ENCODE measurements around the gene GDF7. TPM values are rescaled to one million over a fixed set of nuclear protein-coding genes. Genes with fewer than 3 reads are reported as not detected.

GDF7 gene
- total RNA-seq, 3 donors from 2014 or later (not counting 1 experiment from before 2014, with no cell fraction given), result 0.02 to 0.10 (median 0.05) TPM

DNA sequence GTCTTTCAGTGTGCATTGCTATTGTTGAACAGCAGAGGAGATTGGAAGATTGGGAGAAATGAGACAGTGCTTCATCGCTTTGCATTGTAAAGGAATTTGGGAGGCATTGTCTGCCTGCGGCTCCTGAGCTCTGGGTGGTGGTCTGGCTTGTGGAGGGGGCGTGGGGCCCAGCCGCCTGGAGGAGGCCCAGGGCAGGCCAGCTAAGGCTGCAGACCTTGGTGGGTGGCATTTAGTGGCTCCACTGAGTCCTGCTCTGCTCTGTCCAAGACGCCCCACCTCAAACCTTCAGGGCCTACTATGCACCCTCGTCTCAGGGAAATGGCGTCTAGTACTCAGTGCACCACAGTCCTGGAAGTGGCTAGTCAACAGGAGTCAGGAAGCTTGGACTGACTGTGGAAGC, 10.4 kb upstream of the GDF7 start:
- no peak for ATAC-seq
- Mint-ChIP-seq H3K36me3 (no peaks in the 10 kb centered on the region), H3K4me1 (peaks cover 7 to 11% of the 10 kb centered on the region in 2 donors), H3K4me3 (no peak overlapping the region), H3K27ac (no peak overlapping the region), H3K9me3 (no peaks in the 10 kb centered on the region), H3K27me3 (ENCODE audit: low read depth in 2 of 2) (peaks cover 33 to 41% of the 10 kb centered on the region in 2 donors)
- no peak overlapping the region for H3K27ac ChIP-seq (ENCODE audit: low read length)
- DNase-seq, result no peak
- peaks cover 1% of the 10 kb centered on the region for H3K27me3 ChIP-seq (ENCODE audit: control insufficient read depth, insufficient read depth, low read length)
- no peaks in the 10 kb centered on the region for H3K9me3 ChIP-seq (ENCODE audit: control insufficient read depth, insufficient read depth, low read length)
- H3K36me3 ChIP-seq (ENCODE audit: control insufficient read depth, insufficient read depth, low read length), result no peaks in the 10 kb centered on the region
- H3K4me1 ChIP-seq (ENCODE audit: control insufficient read depth, insufficient read depth, low read length), result peaks cover 4% of the 10 kb centered on the region
- H3K4me3 ChIP-seq (ENCODE audit: low read length), result no peak overlapping the region
- intact Hi-C loops (cut with micrococcal nuclease), result no loop called here
- TF ChIP-seq, protein P1, sequence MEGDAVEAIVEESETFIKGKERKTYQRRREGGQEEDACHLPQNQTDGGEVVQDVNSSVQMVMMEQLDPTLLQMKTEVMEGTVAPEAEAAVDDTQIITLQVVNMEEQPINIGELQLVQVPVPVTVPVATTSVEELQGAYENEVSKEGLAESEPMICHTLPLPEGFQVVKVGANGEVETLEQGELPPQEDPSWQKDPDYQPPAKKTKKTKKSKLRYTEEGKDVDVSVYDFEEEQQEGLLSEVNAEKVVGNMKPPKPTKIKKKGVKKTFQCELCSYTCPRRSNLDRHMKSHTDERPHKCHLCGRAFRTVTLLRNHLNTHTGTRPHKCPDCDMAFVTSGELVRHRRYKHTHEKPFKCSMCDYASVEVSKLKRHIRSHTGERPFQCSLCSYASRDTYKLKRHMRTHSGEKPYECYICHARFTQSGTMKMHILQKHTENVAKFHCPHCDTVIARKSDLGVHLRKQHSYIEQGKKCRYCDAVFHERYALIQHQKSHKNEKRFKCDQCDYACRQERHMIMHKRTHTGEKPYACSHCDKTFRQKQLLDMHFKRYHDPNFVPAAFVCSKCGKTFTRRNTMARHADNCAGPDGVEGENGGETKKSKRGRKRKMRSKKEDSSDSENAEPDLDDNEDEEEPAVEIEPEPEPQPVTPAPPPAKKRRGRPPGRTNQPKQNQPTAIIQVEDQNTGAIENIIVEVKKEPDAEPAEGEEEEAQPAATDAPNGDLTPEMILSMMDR (IDR thresholded peaks at IDR 0.05), result no peak
- 93% methylated on average over 7 of the region's 7 CpGs for WGBS (ENCODE audit: insufficient coverage)

DNA sequence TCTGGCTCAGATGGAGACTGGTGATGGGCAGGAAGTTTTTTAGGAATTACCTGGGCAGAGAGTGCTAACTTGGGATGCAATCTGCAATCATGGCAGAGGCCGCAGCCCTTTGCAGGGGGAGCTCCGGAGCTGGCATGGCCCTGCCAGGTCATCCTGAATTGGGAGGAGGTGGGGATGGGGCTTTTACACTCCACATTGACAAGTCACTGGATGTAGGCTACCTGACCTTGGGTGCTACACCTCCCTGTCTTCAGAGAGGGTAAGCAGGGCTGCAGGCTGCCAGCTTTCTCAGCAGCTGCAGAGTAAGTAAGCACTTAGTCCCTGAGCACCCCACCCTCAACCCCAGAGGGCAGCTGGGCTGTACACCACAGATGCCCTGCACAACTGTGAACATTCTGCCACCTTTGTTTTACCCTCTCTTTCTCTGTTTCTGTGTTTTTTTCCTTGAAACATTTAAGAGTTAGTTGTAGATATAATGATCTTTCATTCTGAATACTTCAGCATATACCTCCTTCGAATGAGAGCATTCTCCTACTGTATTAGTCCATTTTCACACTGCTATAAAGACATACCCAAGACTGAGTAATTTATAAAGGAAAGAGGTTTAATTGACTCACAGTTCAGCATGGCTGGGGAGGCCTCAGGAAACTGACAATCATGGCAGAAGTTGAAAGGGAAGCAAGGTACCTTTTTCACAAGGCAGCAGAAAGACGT, 9.3 kb upstream of the GDF7 start:
- Histone ChIP-seq H3K36me3 (ENCODE audit: control insufficient read depth, insufficient read depth, low read length) (no peaks in the 10 kb centered on the region), H3K27me3 (ENCODE audit: control insufficient read depth, insufficient read depth, low read length) (peaks cover 9% of the 10 kb centered on the region), H3K4me1 (ENCODE audit: control insufficient read depth, insufficient read depth, low read length) (no peaks in the 10 kb centered on the region), H3K27ac (ENCODE audit: low read length) (no peak overlapping the region), H3K9me3 (ENCODE audit: control insufficient read depth, insufficient read depth, low read length) (no peaks in the 10 kb centered on the region), H3K4me3 (ENCODE audit: low read length) (no peak overlapping the region)
- ATAC-seq (no peak), DNase-seq (no peak)
- TF ChIP-seq, protein P1 (IDR thresholded peaks at IDR 0.05), result no peak
- Mint-ChIP-seq H3K36me3 (no peaks in the 10 kb centered on the region), H3K27me3 (ENCODE audit: low read depth in 2 of 2) (peaks cover 41 to 50% of the 10 kb centered on the region in 2 donors), H3K9me3 (no peaks in the 10 kb centered on the region), H3K27ac (no peak overlapping the region), H3K4me3 (no peak overlapping the region), H3K4me1 (peaks cover 0 to 2% of the 10 kb centered on the region in 2 donors)
- 66% methylated on average over 3 of the region's 4 CpGs for WGBS (ENCODE audit: insufficient coverage)
- intact Hi-C loops (cut with micrococcal nuclease), result no loop called here

DNA sequence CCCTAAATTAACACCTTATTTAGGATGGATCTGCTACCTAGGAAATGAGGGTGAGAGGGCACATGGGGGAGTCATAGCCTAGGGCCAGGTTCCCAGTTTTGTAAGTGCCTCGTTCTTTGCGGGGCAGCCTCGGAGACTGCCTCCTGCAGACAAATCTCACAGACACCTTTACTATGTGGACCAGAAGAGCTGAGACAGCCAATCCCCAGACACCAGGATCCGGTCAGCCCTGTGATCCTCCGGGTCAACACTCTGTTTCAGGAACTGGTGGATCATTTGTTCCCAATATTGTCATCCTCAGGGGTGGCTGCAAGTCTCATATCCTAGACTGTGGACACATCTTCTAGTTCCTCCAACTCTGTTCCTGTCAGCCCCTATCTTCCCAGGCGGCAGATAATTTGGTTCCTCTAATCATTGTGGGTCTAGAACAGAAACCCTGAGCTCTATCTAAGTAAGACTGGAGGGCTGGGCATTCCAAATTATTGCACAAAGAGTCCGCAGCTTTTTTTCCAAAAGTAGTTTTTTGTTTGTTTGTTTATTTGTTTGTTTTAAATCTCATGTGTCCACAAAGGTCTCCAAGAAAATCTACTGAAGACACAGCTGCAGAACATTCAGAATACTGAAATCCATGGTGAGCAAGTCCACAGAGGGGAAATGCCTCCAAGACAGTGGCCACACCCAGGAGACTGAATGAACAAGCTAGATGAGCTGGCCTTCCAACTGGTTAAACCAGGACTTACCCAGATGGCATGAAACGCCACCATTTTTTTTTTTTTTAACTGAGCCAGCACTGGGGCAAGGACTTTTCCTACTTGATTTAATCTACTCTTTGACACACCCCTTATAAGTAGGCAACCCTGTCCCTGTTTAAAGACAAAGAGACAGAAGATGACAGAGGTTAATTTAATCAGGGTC, 6.2 kb upstream of the GDF7 start:
- H3K4me3 ChIP-seq (ENCODE audit: low read length), result no peak overlapping the region
- DNase-seq (no peak), ATAC-seq (no peak)
- intact Hi-C loops (cut with micrococcal nuclease), result loop anchor here (1.0 to 2.0 kb wide), 2 partner anchors 162 to 303 kb away; partner anchors contain the start of gene LDAH
- H3K36me3 Mint-ChIP-seq, result no peaks in the 10 kb centered on the region
- peaks cover 25% of the 10 kb centered on the region for H3K27me3 ChIP-seq (ENCODE audit: control insufficient read depth, insufficient read depth, low read length)
- H3K4me1 Mint-ChIP-seq, result no peaks in the 10 kb centered on the region
- no peak overlapping the region for H3K27ac ChIP-seq (ENCODE audit: low read length)
- TF ChIP-seq, protein P1 (IDR thresholded peaks at IDR 0.05), result no peak
- peaks cover 59 to 65% of the 10 kb centered on the region in 2 donors for H3K27me3 Mint-ChIP-seq (ENCODE audit: low read depth in 2 of 2)
- peaks cover 7% of the 10 kb centered on the region for H3K4me1 ChIP-seq (ENCODE audit: control insufficient read depth, insufficient read depth, low read length)
- 64% methylated on average over 8 of the region's 8 CpGs for WGBS (ENCODE audit: insufficient coverage)
- no peak overlapping the region for H3K27ac Mint-ChIP-seq
- no peaks in the 10 kb centered on the region for H3K9me3 Mint-ChIP-seq
- H3K36me3 ChIP-seq (ENCODE audit: control insufficient read depth, insufficient read depth, low read length), result no peaks in the 10 kb centered on the region
- no peak overlapping the region for H3K4me3 Mint-ChIP-seq
- H3K9me3 ChIP-seq (ENCODE audit: control insufficient read depth, insufficient read depth, low read length), result no peaks in the 10 kb centered on the region

Measured in natural killer cell (primary cell).